ENCODE measurements around the gene IFI27L1. TPM values are rescaled to one million over a fixed set of nuclear protein-coding genes. Genes with fewer than 3 reads are reported as not detected.
"Not testable (repeated sequence)": the region's sequence is repeated elsewhere in the genome, so short reads cannot be mapped to it uniquely, and the experiment has no call there.

Gene IFI27L1
- total and polyA plus RNA-seq, 2 donors (not counting 3 experiments of a cell fraction or from before 2014, with no cell fraction given), result 31.1 to 38.1 TPM

DNA sequence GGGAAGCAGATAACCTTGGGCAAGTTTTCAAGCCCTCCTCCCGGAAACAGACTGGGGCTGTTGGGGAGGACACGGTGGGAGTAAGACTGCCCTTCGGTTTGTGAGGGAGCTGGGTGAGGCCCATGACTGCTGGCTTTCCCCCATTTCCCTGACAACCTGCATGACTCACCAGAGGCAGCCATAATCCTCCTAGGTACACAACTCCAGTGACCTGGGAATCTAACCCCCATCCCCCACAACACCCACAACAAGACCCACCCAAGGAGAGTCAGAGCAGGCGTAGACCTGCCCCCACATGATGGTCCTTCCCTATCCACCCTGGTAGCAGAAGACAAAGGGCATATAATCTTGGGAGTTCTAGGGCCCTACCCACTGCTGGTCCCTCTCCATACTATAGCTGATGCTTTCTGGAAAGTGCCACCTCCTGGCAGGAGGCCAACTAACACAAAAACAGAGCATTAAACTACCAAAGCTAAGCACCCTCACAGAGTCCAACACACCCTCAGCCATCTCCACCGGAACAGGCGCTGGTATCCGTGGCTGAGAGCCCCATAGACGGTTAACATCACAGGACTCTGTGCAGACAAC lies 14.9 kb upstream of the IFI27L1 start:
- BruUV-seq (replicated peaks), result no TSS peak
- H3K27ac ChIP-seq (ENCODE audit: insufficient read depth, low read depth, low read length), result no peak overlapping the region
- DNase-seq (ENCODE audit: low read depth, low spot score), result no peak
- no peaks in the 10 kb centered on the region for H3K27me3 ChIP-seq (ENCODE audit: control insufficient read depth in 2 of 2, insufficient read depth in 2 of 2, low read length in 2 of 2)
- no peak overlapping the region for H2AFZ ChIP-seq (ENCODE audit: low read depth, low read length)
- H4K20me1 ChIP-seq (replicated peaks; ENCODE audit: control insufficient read depth, extremely low read depth, insufficient read depth, low read length), result no peaks in the 10 kb centered on the region
- FAIRE-seq, result no peak
- intact Hi-C loops (cut with micrococcal nuclease) (no loop called here), dilution Hi-C loops (cut with MboI; ENCODE audit: extremely low pct_ligation_motif_present, low sequenced_read_pairs) (no loop called here)
- no peaks in the 10 kb centered on the region for H3K9me1 ChIP-seq (replicated peaks; ENCODE audit: control insufficient read depth, extremely low read depth, insufficient read depth, low read length)
- TF ChIP-seq MAX (IDR thresholded peaks at IDR 0.05; ENCODE audit: insufficient read depth, insufficient read length), result no peak
- no peak for TF ChIP-seq JUN (IDR thresholded peaks at IDR 0.05; ENCODE audit: borderline replicate concordance, insufficient read depth, insufficient read length, low read depth)
- no peak for TF ChIP-seq GATA2 (IDR thresholded peaks at IDR 0.05; ENCODE audit: insufficient read depth, insufficient read length, low read depth, low read length)
- TF ChIP-seq FOS (IDR thresholded peaks at IDR 0.05; ENCODE audit: borderline replicate concordance, insufficient read depth, low read length), result no peak
- no peak for TF ChIP-seq POLR2A (IDR thresholded peaks at IDR 0.05; ENCODE audit: low read depth, low read length)
- TF ChIP-seq MYC (IDR thresholded peaks at IDR 0.05; ENCODE audit: low read depth, low read length), result no peak
- no peak for TF ChIP-seq EZH2 (IDR thresholded peaks at IDR 0.05; ENCODE audit: borderline replicate concordance, low read depth, low read length, severe bottlenecking)
- TF ChIP-seq POLR2AphosphoS5 (IDR thresholded peaks at IDR 0.05; ENCODE audit: insufficient read depth, low read depth, low read length), result no peak
- no peak for TF ChIP-seq CTCF (IDR thresholded peaks at IDR 0.05; ENCODE audit: extremely low read depth in 1 of 2, insufficient read depth in 1 of 2, low read depth in 1 of 2, low read length in 2 of 2)
- peaks cover 13% of the 10 kb centered on the region for H3K4me1 ChIP-seq (ENCODE audit: control insufficient read depth, extremely low read depth, insufficient read depth, low read length)
- peaks cover 81% of the 10 kb centered on the region for H3K79me2 ChIP-seq (ENCODE audit: control insufficient read depth, insufficient read depth, low read length)
- peaks cover 4 to 7% of the 10 kb centered on the region in 2 experiments for H3K36me3 ChIP-seq (ENCODE audit: control insufficient read depth in 2 of 2, extremely low read depth in 1 of 2, insufficient read depth in 2 of 2, low read length in 2 of 2)
- CTCF ChIA-PET, result interaction anchor here (1.2 to 1.9 kb wide), 4 partner anchors 9 to 71 kb away, joined by 6 to 9 read pairs (median 6); partner anchors contain the start of gene IFI27L1
- H3K4me3 ChIP-seq (replicated peaks in 1 of 3; ENCODE audit: insufficient read depth in 1 of 3, low read depth in 1 of 3, low read length in 3 of 3), result no peak overlapping the region
- POLR2A ChIA-PET, result no interaction called here
- no peak overlapping the region for H3K9ac ChIP-seq (replicated peaks; ENCODE audit: extremely low read depth, insufficient read depth, low read length)
- H3K4me2 ChIP-seq (ENCODE audit: insufficient read depth, low read length), result no peak overlapping the region
- no peaks in the 10 kb centered on the region for H3K9me3 ChIP-seq (replicated peaks; ENCODE audit: control insufficient read depth, insufficient read depth, low read length)

DNA sequence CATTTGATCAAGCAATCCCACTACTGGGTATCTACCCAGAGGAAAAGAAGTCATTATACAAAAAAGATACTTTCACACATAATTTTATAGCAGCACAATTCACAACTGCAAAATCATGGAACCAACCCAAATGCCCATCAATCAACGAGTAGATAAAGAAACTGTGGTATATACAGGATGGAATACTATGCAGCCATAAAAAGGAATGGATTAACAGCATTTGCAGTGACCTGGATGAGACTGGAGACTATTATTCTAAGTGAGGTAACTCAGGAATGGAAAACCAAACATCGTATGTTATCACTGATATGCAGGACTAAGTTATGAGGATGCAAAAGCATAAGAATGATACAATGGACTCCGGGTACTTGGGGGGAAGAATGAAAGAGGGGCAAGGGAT lies 9.0 kb upstream of the IFI27L1 start:
- H2AFZ ChIP-seq (ENCODE audit: low read depth, low read length); H3K9ac ChIP-seq (replicated peaks; ENCODE audit: extremely low read depth, insufficient read depth, low read length); H3K36me3 ChIP-seq (ENCODE audit: control insufficient read depth in 2 of 2, extremely low read depth in 1 of 2, insufficient read depth in 2 of 2, low read length in 2 of 2); H3K9me1 ChIP-seq (replicated peaks; ENCODE audit: control insufficient read depth, extremely low read depth, insufficient read depth, low read length); intact Hi-C loops (cut with micrococcal nuclease); H3K4me3 ChIP-seq (replicated peaks in 1 of 3; ENCODE audit: insufficient read depth in 1 of 3, low read depth in 1 of 3, low read length in 3 of 3); H3K4me2 ChIP-seq (ENCODE audit: insufficient read depth, low read length); CTCF ChIA-PET; H3K27me3 ChIP-seq (ENCODE audit: control insufficient read depth in 2 of 2, insufficient read depth in 2 of 2, low read length in 2 of 2); H3K9me3 ChIP-seq (replicated peaks; ENCODE audit: control insufficient read depth, insufficient read depth, low read length); H3K27ac ChIP-seq (ENCODE audit: insufficient read depth, low read depth, low read length); BruUV-seq (replicated peaks); POLR2A ChIA-PET; DNase-seq (ENCODE audit: low read depth, low spot score); H3K4me1 ChIP-seq (ENCODE audit: control insufficient read depth, extremely low read depth, insufficient read depth, low read length); FAIRE-seq; H4K20me1 ChIP-seq (replicated peaks; ENCODE audit: control insufficient read depth, extremely low read depth, insufficient read depth, low read length); dilution Hi-C loops (cut with MboI; ENCODE audit: extremely low pct_ligation_motif_present, low sequenced_read_pairs): not testable (repeated sequence)
- H3K79me2 ChIP-seq (ENCODE audit: control insufficient read depth, insufficient read depth, low read length), result peaks cover 92% of the 10 kb centered on the region

All from endothelial cell of umbilical vein (primary cell).